SU-DHL-6 (cell line): ENCODE measurements around the gene MTA3.

Experiments used
- H2AFZ ChIP-seq: fragments of 200-600 bp; sonication (generic); 2 replicates; pipeline ENCODE4 v1.6.1; 2014; ENCODE audit warnings: low read depth, mild to moderate bottlenecking, moderate library complexity, mixed read lengths, antibody characterized with exemption, low read length; ENCODE audit not compliant: severe bottlenecking
- H3F3A ChIP-seq: fragments of 200-600 bp; shearing (Covaris generic); 2 replicates; pipeline ENCODE4 v1.6.0; 2016; ENCODE audit warnings: antibody characterized with exemption, mild to moderate bottlenecking; ENCODE audit not compliant: insufficient read depth
- H3K27ac ChIP-seq: fragments of 200-600 bp; sonication (generic); 2 replicates; pipeline ENCODE4 v1.5.1; 2016; ENCODE audit warnings: low read depth, mild to moderate bottlenecking, low read length, moderate library complexity, mixed read lengths
- H3K27me3 ChIP-seq: fragments of 200-600 bp; sonication (generic), shearing (Covaris generic); 2 replicates; pipeline ENCODE4 v1.6.0; 2014; ENCODE audit warnings: mild to moderate bottlenecking, low read length
- H3K36me3 ChIP-seq: fragments of 200-600 bp; sonication (generic); 2 replicates; pipeline ENCODE4 v1.6.1; 2014; ENCODE audit warnings: mild to moderate bottlenecking, low read length, mixed read lengths
- H3K4me2 ChIP-seq: fragments of 300-600, 200-600 bp; shearing (Covaris generic), sonication (generic); 2 replicates; pipeline ENCODE4 v1.6.0; 2014; ENCODE audit warnings: low read length, low read depth, mild to moderate bottlenecking; ENCODE audit not compliant: poor library complexity, severe bottlenecking
- H3K4me3 ChIP-seq: fragments of 200-600 bp; sonication (generic); 2 replicates; pipeline ENCODE4 v1.5.1; 2014; ENCODE audit warnings: antibody characterized with exemption, low read length, mild to moderate bottlenecking, mixed read lengths; ENCODE audit not compliant: insufficient read depth, poor library complexity, severe bottlenecking
- H3K79me2 ChIP-seq: fragments of 200-600 bp; sonication (generic); 2 replicates; pipeline ENCODE4 v1.6.1; 2014; ENCODE audit warnings: mild to moderate bottlenecking, low read length, moderate library complexity; ENCODE audit not compliant: insufficient read depth
- H3K9ac ChIP-seq: fragments of 200-600 bp; sonication (generic); 2 replicates; pipeline ENCODE4 v1.7.0; 2014; ENCODE audit warnings: mild to moderate bottlenecking, low read length
- H3K9me2 ChIP-seq: fragments of 200-600 bp; sonication (generic); replicated peaks from 2 replicates; pipeline ENCODE4 v1.6.1; 2014; ENCODE audit warnings: low read length; ENCODE audit not compliant: insufficient read depth
- H3K9me3 ChIP-seq: fragments of 200-600 bp; sonication (generic); 2 replicates; pipeline ENCODE4 v1.6.1; 2014; ENCODE audit warnings: low read length, mixed read lengths; ENCODE audit not compliant: insufficient read depth
- H4K20me1 ChIP-seq: fragments of 200-600 bp; sonication (generic); 2 replicates; pipeline ENCODE4 v1.6.1; 2014; ENCODE audit warnings: low read depth, mild to moderate bottlenecking, antibody characterized with exemption, low read length, moderate library complexity, mixed read lengths
- EZH2phosphoT487 ChIP-seq: fragments of 200-600 bp; sonication (generic), shearing (Covaris generic); conservative IDR thresholded peaks from 2 replicates; pipeline ENCODE4 v1.6.1; 2018; ENCODE audit warnings: mild to moderate bottlenecking, antibody characterized with exemption, low read length, moderate library complexity, mixed read lengths
- TF ChIP-seq, protein P1 (sequence below): fragments of 200-600 bp; sonication (generic); IDR thresholded peaks from one replicate; pipeline ENCODE4 v1.5.1; 2017; ENCODE audit warnings: antibody characterized with exemption, mild to moderate bottlenecking, low read length, moderate library complexity; ENCODE audit not compliant: insufficient read depth, poor library complexity, severe bottlenecking

The MTA3 gene

DNA sequence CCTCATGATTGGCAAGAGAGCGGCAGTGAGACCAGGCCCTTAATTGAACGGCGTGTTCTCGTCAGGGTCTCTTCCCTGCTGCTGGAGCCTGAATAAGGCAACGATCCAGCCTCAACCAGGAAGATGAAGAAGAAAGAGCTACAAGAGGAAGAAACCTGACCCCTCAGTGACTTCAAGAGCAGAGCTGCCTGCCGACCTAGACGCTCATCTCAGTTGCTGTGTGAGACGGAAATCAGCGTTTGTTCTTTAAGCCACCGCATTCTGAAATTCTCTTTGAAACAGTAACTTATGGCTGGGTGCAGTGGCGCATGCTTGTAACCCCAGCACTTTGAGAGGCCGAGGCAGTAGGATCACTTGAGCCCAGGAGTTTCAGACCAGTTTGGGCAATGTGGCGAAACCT, 45.1 kb upstream of the MTA3 start:
- TF ChIP-seq EZH2phosphoT487: no peak
- TF ChIP-seq, protein P1, sequence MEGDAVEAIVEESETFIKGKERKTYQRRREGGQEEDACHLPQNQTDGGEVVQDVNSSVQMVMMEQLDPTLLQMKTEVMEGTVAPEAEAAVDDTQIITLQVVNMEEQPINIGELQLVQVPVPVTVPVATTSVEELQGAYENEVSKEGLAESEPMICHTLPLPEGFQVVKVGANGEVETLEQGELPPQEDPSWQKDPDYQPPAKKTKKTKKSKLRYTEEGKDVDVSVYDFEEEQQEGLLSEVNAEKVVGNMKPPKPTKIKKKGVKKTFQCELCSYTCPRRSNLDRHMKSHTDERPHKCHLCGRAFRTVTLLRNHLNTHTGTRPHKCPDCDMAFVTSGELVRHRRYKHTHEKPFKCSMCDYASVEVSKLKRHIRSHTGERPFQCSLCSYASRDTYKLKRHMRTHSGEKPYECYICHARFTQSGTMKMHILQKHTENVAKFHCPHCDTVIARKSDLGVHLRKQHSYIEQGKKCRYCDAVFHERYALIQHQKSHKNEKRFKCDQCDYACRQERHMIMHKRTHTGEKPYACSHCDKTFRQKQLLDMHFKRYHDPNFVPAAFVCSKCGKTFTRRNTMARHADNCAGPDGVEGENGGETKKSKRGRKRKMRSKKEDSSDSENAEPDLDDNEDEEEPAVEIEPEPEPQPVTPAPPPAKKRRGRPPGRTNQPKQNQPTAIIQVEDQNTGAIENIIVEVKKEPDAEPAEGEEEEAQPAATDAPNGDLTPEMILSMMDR: no peak
- H3K27ac ChIP-seq: no peak overlapping the region
- no peaks in the 10 kb centered on the region for H4K20me1 ChIP-seq
- H2AFZ ChIP-seq: no peak overlapping the region
- no peaks in the 10 kb centered on the region for H3K36me3 ChIP-seq
- no peaks in the 10 kb centered on the region for H3K27me3 ChIP-seq
- H3F3A ChIP-seq: no peaks in the 10 kb centered on the region
- no peaks in the 10 kb centered on the region for H3K79me2 ChIP-seq
- no peaks in the 10 kb centered on the region for H3K9me3 ChIP-seq
- no peak overlapping the region for H3K9ac ChIP-seq
- H3K4me3 ChIP-seq: no peak overlapping the region
- H3K9me2 ChIP-seq: no peaks in the 10 kb centered on the region
- no peak overlapping the region for H3K4me2 ChIP-seq

DNA sequence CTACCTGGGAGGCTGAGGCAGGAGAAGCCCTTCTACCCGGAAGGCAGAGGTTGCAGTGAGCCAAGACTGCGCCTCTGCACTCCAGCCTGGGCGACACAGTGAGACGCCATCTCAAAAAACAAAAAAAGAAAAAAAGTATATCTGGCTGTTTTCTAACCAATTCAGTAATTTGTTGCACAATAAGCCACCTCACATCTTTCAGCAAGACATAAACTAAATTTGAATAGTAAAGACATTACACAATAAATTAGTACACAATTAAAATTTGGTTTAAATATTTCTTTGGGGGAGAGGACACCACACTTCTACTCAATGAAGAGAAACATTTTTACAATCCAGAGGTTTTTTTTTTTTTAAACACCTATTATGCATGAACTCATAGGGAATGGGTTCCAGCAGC, 36.0 kb upstream of the MTA3 start:
- TF ChIP-seq, protein P1: no peak
- TF ChIP-seq EZH2phosphoT487: no peak
- Histone ChIP-seq H3K79me2 (no peaks in the 10 kb centered on the region), H3F3A (no peaks in the 10 kb centered on the region), H3K4me3 (no peak overlapping the region), H3K27ac (no peak overlapping the region), H4K20me1 (no peaks in the 10 kb centered on the region), H3K9me2 (no peaks in the 10 kb centered on the region), H3K27me3 (no peaks in the 10 kb centered on the region), H2AFZ (no peak overlapping the region), H3K9ac (no peak overlapping the region), H3K36me3 (no peaks in the 10 kb centered on the region), H3K4me2 (no peak overlapping the region), H3K9me3 (no peaks in the 10 kb centered on the region)

DNA sequence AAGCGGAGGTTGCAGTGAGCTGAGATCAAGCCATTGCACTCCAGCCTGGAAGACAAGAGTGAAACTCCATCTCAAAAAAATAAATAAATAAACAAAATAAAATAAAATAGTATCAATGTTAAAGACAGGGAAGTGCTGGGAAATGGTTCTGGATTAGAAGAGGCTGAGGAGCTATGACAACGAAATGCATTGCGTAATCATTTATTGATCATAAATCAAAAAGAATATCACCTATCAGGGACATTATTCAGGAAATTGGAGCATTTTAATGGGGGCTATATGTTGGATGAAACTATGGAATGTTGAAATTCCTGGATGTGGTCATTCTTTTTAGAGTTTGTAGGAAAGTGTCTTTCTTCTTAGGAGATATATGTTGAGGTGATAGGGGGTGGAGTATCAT, 30.9 kb upstream of the MTA3 start:
- H3K9me3 ChIP-seq: no peaks in the 10 kb centered on the region
- TF ChIP-seq EZH2phosphoT487: no peak
- TF ChIP-seq, protein P1: no peak
- no peaks in the 10 kb centered on the region for H3K36me3 ChIP-seq
- no peak overlapping the region for H3K4me2 ChIP-seq
- no peaks in the 10 kb centered on the region for H3K79me2 ChIP-seq
- no peaks in the 10 kb centered on the region for H4K20me1 ChIP-seq
- no peaks in the 10 kb centered on the region for H3K9me2 ChIP-seq
- no peak overlapping the region for H3K9ac ChIP-seq
- H3K27me3 ChIP-seq: no peaks in the 10 kb centered on the region
- H3K4me3 ChIP-seq: no peak overlapping the region
- no peak overlapping the region for H2AFZ ChIP-seq
- no peak overlapping the region for H3K27ac ChIP-seq
- no peaks in the 10 kb centered on the region for H3F3A ChIP-seq
